Activated naive CD8-positive, alpha-beta T cell (primary cell): ENCODE measurements around the gene PRM2.
"Not testable (repeated sequence)": the region's sequence is repeated elsewhere in the genome, so short reads cannot be mapped to it uniquely, and the experiment has no call there.

ENCODE experiments used
- H3K27ac Mint-ChIP-seq: one replicate; pipeline ENCODE4 v1.8.0; 2021; ENCODE audit warnings: mixed read lengths
- H3K27me3 Mint-ChIP-seq: one replicate; pipeline ENCODE4 v1.8.0; 2021; ENCODE audit warnings: mixed read lengths
- H3K36me3 Mint-ChIP-seq: one replicate; pipeline ENCODE4 v1.8.0; 2021; ENCODE audit warnings: mixed read lengths
- H3K4me1 Mint-ChIP-seq: one replicate; pipeline ENCODE4 v1.8.0; 2021; ENCODE audit warnings: low read depth, mixed read lengths
- H3K4me3 Mint-ChIP-seq: one replicate; pipeline ENCODE4 v1.8.0; 2021; ENCODE audit warnings: mild to moderate bottlenecking, mixed read lengths
- H3K9me3 Mint-ChIP-seq: one replicate; pipeline ENCODE4 v1.8.0; 2021; ENCODE audit warnings: low read depth, mixed read lengths

Gene PRM2

DNA sequence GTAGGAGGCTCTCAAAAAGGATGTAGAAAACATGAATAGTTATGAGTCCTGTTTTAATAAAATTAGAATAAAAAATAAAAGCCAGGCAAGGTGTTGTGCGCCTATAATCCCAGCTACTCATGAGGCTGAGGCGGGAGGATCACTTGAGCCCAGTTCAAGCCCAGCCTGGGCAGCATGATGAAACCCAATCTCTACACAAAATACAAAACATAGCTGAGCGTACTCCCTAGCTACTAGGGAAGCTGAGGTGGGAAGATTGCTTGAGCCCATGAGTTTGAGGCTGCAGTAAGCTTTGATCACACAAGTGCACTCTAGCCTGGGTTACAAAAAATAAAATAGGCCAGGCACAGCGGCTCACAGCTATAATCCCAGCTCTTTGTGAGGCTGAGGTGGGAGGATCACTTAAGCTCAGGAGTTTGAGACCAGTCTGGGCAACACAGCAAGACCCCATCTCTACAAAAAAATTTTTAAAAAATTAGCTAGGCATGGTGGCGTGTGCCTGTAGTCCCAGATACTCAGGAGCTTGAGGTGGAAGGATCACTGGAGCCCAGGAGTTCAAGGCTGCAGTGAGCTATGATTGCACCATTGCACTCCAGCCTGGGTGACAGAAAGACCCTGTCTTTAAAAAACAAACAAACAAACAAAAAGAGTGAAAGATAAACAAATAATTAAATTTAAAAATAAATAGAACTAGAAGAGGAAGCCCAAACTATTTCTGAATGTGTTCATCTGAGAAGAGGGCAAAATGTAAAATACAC is 22.0 kb upstream of the PRM2 start:
- peaks cover 34% of the 10 kb centered on the region for H3K4me1 Mint-ChIP-seq
- no peaks in the 10 kb centered on the region for H3K36me3 Mint-ChIP-seq
- H3K27me3 Mint-ChIP-seq = no peaks in the 10 kb centered on the region
- no peaks in the 10 kb centered on the region for H3K9me3 Mint-ChIP-seq
- H3K4me3 Mint-ChIP-seq = peak overlapping the region; percentile 72
- H3K27ac Mint-ChIP-seq = peak overlapping the region; percentile 68

GRCh38 chr16:11297492-11298142 is 21.3 kb upstream of the PRM2 start:
- peak overlapping the region; percentile 74 for H3K27ac Mint-ChIP-seq
- H3K4me1 Mint-ChIP-seq = peaks cover 39% of the 10 kb centered on the region
- H3K27me3 Mint-ChIP-seq = no peaks in the 10 kb centered on the region
- peak overlapping the region; percentile 72 for H3K4me3 Mint-ChIP-seq
- H3K9me3 Mint-ChIP-seq = no peaks in the 10 kb centered on the region
- H3K36me3 Mint-ChIP-seq = no peaks in the 10 kb centered on the region

- H3K27me3 Mint-ChIP-seq = no peaks in the 10 kb centered on the region
- H3K27ac Mint-ChIP-seq = peak overlapping the region; percentile 74
- no peaks in the 10 kb centered on the region for H3K9me3 Mint-ChIP-seq
- H3K4me3 Mint-ChIP-seq = peak overlapping the region; percentile 72
- no peaks in the 10 kb centered on the region for H3K36me3 Mint-ChIP-seq
- H3K4me1 Mint-ChIP-seq = peaks cover 39% of the 10 kb centered on the region
These were observed 20.6 kb upstream of the PRM2 start for GRCh38 chr16:11296706-11297491.

DNA sequence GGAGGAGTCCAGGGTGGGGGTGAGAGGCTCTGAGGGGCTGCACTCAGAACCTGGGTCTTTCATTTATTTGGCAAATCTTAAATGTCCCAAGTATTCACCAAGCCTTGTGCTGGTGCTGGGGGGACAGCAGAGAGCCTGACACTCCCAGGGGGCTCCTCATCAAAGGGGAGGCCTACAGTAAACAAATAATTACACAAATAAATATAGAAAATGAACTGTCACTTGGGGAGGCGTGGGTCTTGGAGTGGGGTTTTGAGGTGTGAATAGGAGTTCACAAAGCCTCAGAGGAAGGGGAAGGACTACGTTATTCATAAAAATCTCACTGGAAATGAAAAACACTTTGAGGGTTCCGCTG is 20.0 kb upstream of the PRM2 start:
- Mint-ChIP-seq H3K27ac (peak overlapping the region; percentile 74), H3K9me3 (no peaks in the 10 kb centered on the region), H3K4me3 (no peak overlapping the region)

DNA sequence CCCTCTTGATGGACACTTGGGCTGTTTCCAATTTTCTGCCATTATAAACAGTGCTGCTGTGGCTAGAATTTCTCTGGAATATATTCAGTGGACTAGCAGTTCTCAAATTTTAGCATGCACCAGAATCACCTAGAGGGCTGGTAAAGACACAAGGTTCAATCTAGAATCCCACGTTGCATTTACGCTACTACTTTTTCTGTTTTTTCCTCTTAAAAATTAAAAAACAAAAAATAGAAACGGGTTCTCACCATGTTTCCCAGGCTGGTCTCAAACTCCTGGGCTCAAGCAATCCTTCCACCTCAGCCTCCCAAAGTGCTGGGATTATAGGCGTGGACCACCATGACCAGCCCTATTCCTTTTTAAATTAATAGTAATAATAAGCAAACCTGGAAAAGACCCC is 19.4 kb upstream of the PRM2 start:
- Mint-ChIP-seq H3K27me3 (no peaks in the 10 kb centered on the region), H3K4me1 (peaks cover 39% of the 10 kb centered on the region), H3K4me3 (no peak overlapping the region), H3K27ac (no peak overlapping the region), H3K36me3 (no peaks in the 10 kb centered on the region), H3K9me3 (no peaks in the 10 kb centered on the region)

More for the DNA sequence above, 20.0 kb upstream of the PRM2 start:
- no peaks in the 10 kb centered on the region for H3K36me3 Mint-ChIP-seq
- no peaks in the 10 kb centered on the region for H3K27me3 Mint-ChIP-seq
- peaks cover 39% of the 10 kb centered on the region for H3K4me1 Mint-ChIP-seq

- Mint-ChIP-seq H3K36me3 (peaks cover 2% of the 10 kb centered on the region), H3K9me3 (no peaks in the 10 kb centered on the region), H3K27me3 (no peaks in the 10 kb centered on the region), H3K4me1 (peaks cover 26% of the 10 kb centered on the region), H3K4me3 (no peak overlapping the region), H3K27ac (no peak overlapping the region)
These were observed 15.9 kb upstream of the PRM2 start for GRCh38 chr16:11292076-11292748.

DNA sequence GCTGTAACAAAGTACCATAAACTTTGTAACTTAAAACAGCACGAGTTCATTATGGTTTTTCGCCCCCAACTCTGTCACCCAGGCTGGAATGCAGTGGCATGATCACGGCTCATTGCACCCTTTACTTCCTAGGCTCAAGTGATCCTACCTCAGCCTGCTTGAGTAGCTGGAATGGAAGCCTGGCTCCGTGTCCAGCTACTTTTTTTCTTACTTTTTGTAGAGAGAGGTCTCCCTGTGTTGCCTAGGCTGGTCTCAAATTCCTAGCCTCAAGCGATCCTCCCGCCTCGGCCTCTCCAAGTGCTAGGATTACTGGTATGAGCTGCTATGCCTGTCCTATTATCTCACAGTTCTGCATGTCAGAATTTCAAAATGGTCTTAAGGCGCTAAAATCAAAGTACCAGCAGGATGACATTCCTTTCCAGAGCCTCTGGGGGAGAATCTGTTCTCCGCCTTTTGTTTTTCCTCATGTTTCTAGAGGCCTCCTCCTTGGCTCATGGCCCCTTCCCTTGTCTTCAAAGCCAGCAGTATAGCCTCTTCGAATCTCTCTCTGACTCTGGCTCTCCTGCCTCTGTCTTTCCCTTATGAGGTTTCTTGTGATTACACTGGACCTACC is 14.9 kb upstream of the PRM2 start:
- Mint-ChIP-seq H3K9me3 (no peaks in the 10 kb centered on the region), H3K4me1 (peaks cover 21% of the 10 kb centered on the region), H3K4me3 (no peak overlapping the region), H3K27me3 (no peaks in the 10 kb centered on the region), H3K27ac (no peak overlapping the region), H3K36me3 (peaks cover 2% of the 10 kb centered on the region)

- no peak overlapping the region for H3K4me3 Mint-ChIP-seq
- H3K4me1 Mint-ChIP-seq = peaks cover 27% of the 10 kb centered on the region
- peaks cover 2% of the 10 kb centered on the region for H3K36me3 Mint-ChIP-seq
- no peaks in the 10 kb centered on the region for H3K9me3 Mint-ChIP-seq
- no peak overlapping the region for H3K27ac Mint-ChIP-seq
- H3K27me3 Mint-ChIP-seq = no peaks in the 10 kb centered on the region
These were observed 14.0 kb upstream of the PRM2 start for GRCh38 chr16:11290102-11290893.

DNA sequence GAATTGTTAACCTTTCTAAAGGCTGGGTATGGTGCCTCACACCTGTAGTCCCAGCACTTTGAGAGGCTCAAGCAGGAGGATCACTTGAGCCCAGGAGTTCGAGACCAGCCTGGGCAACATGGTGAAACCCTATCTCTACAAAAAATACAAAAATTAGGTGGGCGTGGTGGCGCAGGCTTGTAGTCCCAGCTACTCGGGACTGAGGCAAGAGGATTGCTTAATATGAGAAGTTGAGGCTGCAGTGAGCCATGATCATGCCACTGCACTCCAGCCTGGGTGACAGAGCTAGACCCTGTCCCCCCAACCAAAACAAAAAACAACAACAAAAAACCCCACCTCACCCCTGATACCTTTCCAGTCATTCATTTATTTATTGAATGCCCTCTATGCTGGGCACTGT is 13.4 kb upstream of the PRM2 start:
- not testable (repeated sequence) for H3K4me3 Mint-ChIP-seq, H3K36me3 Mint-ChIP-seq, H3K27ac Mint-ChIP-seq, H3K9me3 Mint-ChIP-seq, H3K27me3 Mint-ChIP-seq
- peaks cover 23% of the 10 kb centered on the region for H3K4me1 Mint-ChIP-seq

GRCh38 chr16:11289202-11289601 is 12.9 kb upstream of the PRM2 start:
- H3K4me1 Mint-ChIP-seq = peaks cover 22% of the 10 kb centered on the region
- H3K27me3 Mint-ChIP-seq = no peaks in the 10 kb centered on the region
- no peak overlapping the region for H3K4me3 Mint-ChIP-seq
- H3K27ac Mint-ChIP-seq = no peak overlapping the region
- H3K36me3 Mint-ChIP-seq = peaks cover 2% of the 10 kb centered on the region
- no peaks in the 10 kb centered on the region for H3K9me3 Mint-ChIP-seq

- Mint-ChIP-seq H3K4me3 (no peak overlapping the region), H3K27me3 (no peaks in the 10 kb centered on the region), H3K36me3 (peaks cover 2% of the 10 kb centered on the region), H3K27ac (no peak overlapping the region), H3K9me3 (no peaks in the 10 kb centered on the region), H3K4me1 (peaks cover 15% of the 10 kb centered on the region)
These were observed 9.6 kb upstream of the PRM2 start for GRCh38 chr16:11285842-11286241.

GRCh38 chr16:11283820-11284248 is 7.6 kb upstream of the PRM2 start:
- Mint-ChIP-seq H3K27ac (no peak overlapping the region), H3K36me3 (no peaks in the 10 kb centered on the region), H3K4me1 (peaks cover 15% of the 10 kb centered on the region)

DNA sequence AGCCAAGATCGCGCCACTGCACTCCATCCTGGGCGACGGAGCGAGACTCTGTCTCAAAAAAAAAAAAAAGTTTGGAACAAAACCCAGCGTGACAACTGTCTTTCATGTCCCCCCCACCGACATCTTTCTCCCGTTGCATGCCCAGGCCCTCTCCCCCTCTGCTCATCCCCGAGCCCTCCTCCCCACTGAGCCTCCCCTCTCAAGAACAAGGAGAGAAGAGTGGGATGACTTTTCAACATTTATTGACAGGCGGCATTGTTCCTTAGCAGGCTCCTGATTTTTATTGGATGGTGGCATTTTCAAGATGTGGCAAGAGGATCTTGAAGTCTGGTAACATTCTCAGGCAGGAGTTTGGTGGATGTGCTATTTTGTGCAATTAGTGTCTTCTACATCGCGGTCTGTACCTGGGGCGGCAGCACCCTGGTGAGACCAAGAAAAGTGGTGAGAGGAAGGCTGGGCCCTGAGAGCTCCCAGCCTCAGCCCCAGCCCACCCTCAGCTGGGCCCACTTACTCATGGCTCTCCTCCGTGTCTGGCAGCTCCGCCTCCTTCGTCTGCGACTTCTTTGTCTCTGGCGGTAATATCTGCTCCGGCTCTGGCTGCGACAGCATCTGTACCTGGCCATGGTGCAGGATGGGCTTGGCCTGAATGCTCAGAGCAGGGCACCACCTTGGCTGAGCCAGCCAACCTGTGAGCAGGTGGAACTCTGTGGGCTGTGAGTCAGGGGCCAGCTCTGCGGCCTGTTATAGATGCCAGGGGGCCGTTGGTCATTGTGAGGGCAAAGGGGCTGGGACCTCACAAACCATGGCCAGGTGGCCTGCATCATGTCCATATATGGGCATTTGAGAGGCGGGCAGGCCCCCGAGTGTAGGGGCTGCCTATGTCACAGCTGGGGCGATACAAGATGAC is 4.6 kb upstream of the PRM2 start, which contains the start of gene PRM1:
Gene PRM1, minus strand, starts transcription at position 715 of the 907 bp plus-strand sequence. Its CDS starts 92 bp downstream, at position 623.
- no peak within 1 kb of the TSS for H3K27ac Mint-ChIP-seq
- no peaks in the 10 kb centered on the region for H3K36me3 Mint-ChIP-seq
- H3K4me3 Mint-ChIP-seq = no peak within 1 kb of the TSS
- H3K9me3 Mint-ChIP-seq = no peaks in the 10 kb centered on the region
- H3K27me3 Mint-ChIP-seq = no peaks in the 10 kb centered on the region
- H3K4me1 Mint-ChIP-seq = peaks cover 3% of the 10 kb centered on the region

More at GRCh38 chr16:11283820-11284248, 7.6 kb upstream of the PRM2 start:
- H3K4me3 Mint-ChIP-seq = no peak overlapping the region
- H3K27me3 Mint-ChIP-seq = no peaks in the 10 kb centered on the region
- no peaks in the 10 kb centered on the region for H3K9me3 Mint-ChIP-seq
